HG03558 (cell line): ENCODE data around the gene LIPI.
A peak's percentile ranks its signal among the peaks of the same experiment; 100 is the strongest.
"Not testable (repeated sequence)": the region's sequence is repeated elsewhere in the genome, so short reads cannot be mapped to it uniquely, and the experiment has no call there.

Experiments used
- ATAC-seq: cut with Tn5 transposase; IDR thresholded peaks from one replicate; pipeline ENCODE4 v1.9.1; 2021; ENCODE audit warnings: moderate number of reproducible peaks; ENCODE audit not compliant: unreplicated experiment; ENCODE audit errors: extremely low read depth

LIPI gene

DNA sequence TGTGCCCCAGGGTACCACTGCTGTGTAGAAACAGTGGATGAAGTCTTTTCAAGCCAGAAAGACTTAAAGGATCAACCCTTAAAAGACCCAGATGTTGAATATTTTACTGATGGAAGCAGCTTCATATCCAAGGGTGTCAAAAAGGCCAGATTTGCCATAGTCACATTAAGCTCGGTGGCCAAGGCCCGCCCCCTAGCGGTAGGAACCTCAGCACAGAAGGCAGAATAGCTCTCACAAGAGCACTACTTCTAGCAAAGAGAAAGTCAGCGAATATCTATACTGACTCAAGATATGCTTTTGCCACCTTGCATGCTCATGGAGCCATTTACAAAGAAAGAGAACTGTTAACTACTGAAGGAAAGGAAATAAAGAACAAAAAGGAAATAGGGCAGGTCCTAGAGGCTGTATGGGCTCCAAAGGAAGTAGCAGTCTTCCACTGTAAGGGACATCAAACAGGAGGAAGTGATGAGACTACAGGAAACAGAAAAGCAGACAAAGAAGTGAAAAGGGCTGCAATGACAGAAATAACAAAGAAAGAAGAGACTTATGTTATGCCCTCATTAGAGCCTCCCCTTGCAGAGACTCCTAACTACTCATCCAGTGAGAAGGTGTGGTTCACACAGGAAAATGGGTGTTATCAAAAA, 90.5 kb downstream of the LIPI start:
- peak; percentile 38 for ATAC-seq

DNA sequence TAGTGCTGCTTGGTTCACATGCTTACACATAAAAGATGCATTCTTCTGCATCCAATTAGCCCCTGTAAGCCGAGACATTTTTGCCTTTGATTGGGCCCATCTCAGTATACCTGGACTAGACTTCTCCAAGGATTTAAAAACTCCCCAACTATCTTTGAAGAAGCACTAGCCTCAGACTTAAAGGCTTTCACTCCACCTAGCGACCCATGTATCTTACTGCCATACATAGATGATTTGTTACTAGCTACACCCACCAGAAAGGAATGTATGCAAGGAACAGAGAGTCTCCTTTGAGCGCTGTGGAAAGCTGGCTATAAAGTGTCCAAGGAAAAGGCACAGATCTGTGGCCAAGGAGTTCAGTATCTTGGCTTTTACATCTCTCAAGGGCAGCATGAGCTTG, 91.7 kb downstream of the LIPI start:
- ATAC-seq, result no peak

DNA sequence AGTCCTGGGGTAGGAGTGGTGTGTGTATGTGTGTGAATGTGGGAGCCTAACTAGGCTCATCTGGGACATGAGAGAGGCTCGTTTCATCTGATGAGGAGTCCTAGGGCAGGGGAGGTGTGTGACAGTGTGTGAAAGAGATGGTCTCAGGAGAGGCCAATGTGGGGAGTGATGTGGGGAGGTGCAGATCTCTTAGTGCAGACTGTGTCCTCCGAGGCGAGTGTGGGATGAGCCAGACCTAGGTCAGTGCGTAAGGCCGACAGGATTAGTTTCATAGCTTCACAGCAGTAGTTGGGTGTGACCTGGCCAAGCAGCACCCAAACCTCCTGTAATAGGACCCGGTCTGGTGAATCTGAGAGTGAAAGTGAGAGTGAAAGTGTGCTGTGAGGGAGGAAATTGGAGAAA, 94.7 kb downstream of the LIPI start:
- peak; percentile 76 for ATAC-seq

DNA sequence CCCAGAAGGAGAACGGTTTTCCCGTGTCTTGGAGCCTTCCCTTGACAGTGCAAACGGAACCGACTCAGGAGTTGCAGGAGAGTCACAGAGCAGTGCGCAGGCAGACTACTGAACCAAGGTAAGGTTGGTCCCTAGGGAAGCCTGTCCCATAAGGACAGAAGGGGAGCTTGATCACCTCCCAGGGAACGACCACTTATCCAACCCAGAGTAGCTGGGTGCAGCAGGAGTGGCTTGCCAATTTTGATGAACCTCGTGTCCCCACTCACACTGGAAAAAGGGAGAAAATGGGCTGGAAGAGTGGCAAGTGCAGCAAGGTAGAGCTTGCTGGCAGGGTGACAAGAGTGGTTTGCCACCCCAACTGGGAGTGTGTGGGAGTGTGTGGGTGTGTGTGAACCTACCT, 95.1 kb downstream of the LIPI start:
- ATAC-seq, result no peak

DNA sequence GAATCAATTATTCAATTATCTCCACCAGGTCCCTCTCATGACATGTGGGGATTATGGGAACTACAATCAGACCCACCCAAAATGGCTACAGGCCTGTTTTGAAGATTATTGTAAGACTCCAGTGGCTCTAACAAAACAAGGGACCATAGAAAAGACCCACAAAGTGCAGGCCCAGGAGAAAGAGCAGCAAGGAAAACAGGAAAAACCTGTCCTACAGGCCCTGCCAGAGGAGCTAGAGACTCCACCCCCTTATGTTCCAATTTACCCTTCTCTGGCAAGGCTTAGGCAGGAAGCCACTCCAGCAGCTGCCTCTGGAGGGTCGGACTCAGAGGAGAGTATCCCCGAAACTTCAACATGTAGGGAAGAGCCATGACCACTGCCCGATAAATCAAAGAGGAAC, 96.5 kb downstream of the LIPI start:
- ATAC-seq, result no peak

DNA sequence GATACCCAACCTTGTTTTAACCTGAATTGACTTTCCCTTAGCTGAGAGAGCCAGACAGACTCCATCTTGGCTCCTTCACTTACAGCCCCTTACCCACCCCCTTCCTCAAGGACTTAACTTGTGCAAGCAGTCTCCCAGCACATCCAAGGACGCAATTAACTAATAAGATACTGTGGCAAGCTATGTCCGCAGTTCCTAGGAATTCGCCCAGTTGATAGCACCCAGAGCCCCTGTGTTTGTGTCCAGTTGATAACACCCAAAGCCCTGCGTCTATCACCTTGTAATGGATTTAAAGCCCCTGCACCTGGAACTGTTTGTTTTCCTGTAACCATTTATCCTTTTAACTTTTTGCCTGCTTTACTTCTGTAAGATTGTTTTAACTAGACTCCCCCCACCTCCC, 106.2 kb downstream of the LIPI start:
- not testable (repeated sequence) for ATAC-seq

DNA sequence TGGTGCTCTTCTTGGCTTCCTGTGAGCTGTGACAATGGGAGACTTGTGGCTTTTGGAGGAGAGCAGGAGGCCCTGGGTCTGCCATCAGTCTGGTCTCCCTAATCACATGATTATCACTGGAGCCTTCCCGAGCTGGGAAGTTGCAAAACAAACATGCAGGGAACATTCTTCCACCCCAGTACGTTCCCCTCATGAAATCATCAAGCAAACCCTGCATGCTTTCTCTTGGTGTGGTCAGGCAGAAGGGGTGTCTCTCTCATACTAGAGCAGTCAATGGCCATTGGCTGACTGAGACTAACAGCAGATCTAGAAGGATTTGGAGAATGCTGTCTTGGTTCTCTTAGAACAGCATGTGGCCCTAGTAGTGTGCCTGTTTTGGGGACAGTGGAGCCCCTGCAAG, 111.2 kb downstream of the LIPI start:
- ATAC-seq, result no peak

DNA sequence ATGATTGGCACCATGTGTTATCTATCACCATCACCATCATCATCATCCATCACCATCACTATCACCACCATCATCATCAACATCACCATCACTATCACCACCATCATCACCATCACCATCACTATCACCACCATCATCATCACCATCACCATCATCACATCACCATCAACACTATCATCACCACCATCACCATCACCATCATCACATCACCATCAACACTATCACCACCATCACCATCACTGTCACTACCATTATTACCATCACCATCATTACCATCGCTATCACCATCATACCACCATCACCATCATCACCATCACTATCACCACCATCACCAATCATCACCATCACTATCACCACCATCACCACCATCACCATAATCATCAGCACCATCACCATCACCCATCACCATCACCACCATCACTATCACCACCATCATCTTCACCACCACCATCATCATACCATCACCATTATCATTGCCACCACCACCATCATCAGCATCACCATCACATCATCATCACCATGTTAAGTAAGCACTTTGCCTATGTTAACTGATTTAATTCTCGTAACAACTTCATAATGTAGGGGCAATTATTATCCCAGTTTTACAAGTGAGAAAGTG, 112.8 kb downstream of the LIPI start:
- ATAC-seq, result no peak

DNA sequence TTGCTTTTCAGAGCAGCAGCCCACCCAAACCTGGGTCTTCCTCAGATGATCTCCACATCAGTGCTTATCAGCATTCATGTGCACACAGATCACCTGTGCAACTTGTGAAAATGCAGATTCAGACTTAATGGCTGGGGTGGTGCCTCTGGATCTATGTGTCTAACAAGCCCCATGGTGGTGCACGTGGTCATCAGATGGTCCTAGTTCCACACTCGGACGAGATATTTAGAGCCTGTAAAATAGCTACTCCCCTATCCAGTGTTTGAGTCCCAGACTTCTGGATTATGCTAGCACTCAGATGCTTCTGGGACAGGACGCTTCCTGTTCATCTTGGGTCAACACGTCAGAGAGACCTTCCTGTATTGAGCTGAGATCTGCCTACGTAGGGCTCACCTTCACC, 114.2 kb downstream of the LIPI start:
- ATAC-seq, result no peak

DNA sequence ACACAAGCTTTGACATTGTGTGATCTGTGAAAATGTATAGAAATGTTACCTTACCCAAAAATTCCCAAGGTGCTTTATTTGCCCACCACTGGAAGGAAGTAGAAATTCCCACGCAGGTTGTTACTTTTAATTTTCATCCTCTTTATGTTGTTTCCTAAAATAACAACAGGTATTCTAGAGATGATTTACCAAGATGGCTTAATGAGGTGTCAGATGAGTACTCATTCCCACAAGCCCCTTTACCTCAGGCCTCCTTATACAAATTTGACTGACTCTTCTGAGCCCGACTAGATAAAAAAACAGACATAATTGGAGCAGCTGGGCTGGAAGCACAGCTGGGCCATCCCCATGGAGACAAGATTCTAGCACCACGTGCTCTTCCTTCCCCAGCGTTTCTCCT, 114.6 kb downstream of the LIPI start:
- ATAC-seq, result no peak

DNA sequence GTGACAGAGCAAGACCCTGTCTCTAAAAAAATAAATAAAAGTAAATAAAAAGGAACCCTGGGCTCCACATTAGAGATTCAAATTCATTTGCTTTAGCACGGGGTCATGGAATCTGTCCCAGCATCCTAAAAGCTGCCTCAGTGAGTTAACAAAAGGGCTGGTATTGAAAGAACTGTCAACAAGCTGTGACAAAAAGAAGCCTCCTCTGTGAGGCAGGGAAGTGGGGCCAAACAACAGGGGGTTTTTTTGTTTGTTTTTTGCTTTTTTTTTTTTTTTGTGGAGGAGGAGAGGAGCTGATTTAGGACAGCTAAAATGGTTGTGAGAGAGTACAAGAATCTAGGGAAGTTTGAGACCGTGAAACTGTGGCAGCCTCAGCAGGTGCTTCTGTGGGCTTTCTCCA, 115.7 kb downstream of the LIPI start:
- no peak for ATAC-seq

DNA sequence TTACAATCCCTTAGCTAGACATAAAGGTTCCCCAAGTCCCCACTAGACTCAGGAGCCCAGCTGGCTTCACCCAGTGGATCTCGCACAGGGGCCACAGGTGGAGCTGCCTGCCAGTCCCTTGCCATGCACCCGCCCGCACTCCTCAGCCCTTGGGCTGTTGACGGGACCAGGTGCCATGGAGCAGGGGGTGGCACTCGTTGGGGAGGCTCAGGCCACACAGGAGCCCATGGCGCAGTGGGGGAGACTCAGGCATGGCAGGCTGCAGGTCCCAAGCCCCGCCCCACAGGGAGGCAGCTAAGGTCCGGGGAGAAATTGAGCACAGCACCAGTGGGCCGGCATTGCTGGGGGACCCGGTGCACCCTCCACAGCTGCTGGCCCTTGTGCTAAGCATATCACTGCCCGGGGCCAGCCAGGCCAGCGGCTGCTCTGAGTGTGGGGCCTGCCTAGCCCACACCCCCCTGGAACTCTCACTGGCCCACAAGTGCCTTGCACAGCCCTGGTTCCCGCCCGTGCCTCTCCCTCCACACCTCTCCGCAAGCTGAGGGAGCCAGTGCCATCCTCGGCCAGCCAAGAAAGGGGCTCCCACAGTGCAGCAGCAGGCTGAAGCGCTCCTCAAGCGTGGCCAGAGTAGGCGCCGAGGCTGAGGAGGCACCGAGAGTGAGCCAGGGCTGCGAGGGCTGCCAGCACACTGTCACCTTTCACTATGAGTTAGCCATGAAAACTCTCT, 117.8 kb downstream of the LIPI start:
- no peak for ATAC-seq

DNA sequence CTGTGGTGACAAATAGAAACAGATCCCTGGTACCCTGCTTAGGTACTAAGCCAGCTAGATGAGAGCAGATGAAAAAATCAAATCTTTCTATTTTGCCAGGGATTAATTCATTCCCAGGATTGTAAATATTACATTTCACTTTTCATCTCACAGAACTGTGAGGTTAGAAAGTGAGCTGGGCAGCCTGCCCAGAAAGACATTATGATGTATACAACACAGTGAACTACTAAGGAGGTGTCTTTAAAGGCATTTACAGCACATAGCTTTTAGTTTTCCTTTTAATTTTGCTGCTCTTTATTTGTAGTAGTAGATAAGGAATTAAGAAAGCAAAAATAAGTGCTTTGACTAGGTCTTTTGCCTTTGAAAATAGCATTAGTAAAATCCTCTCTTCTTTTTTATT, 120.6 kb downstream of the LIPI start:
- ATAC-seq, result not testable (repeated sequence)

DNA sequence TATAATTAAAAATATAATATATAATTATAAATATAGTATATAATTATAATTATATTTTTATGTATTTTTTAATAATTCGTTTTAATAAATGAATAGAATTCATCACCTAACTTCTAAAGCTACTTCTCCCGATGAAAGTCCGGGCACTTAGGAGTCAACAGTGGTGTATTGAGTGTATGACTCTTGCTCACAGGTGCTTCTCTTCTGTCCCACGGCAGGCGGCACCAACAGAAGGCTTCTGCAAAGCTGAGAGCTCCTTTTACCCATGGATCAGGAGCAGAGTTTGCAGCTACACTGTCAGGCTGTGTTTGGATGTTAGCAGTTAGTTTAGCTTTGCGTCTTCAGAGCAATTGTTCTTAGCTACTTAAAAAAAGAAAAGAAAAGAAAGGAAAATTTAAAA, 122.4 kb downstream of the LIPI start:
- ATAC-seq, result no peak

DNA sequence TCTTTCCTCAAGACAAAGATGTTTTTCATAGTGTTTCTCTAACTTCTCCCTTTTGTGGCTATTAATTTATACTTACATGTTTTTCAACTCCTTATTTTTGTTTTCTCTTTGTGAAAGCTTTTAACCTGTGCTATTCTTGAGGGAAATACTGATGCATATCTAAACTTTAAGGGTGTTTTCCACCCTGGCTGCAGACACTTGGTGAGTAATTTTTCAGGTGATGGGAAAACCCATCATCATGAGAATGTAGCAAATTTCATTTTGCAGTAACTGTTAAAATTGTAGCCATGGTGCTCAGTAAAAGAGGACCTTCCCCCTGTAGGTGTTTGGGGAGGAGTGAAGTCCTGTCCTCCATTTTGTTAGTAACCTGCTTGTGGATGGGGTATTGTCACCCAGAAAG, 124.2 kb downstream of the LIPI start:
- no peak for ATAC-seq

DNA sequence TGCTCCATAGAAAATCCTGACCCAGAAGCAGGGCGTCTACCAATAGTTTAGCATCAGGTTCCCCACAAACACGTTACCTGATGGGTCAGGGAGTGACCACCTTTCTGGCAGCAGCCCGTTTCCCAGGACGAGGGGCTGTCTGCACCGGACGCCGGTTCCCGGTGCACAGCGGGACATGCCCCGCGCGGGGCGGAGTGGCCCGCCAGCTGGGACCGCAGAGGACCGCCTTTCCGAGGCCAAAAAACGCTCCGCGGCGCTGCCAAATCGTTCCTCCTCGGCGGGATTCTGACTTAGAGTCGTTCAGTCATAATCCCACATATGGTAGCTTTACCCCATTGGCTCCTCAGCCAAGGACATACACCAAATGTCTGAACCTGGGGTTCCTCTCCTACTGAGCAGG, 126.1 kb downstream of the LIPI start:
- no peak for ATAC-seq

DNA sequence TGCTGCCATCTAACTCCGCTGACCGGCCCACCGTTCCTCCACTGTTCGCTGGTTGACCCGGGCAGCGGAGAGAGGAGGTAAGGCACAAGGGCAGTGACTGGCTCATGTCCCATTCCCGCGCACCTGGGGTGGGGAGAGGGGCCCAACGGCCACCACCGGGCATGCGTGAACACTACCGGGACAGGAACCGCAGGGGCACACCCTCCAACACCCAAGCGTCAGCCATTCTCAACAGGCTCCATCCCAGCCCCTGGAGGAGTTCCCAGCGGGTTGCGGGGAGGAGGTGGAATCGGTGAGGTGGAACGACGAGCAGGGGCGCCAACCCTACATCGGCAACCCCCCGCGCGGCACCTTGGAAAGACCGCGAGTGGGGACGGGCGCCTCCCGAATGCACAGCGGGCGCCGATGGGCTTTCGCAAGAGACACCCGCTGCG, 126.7 kb downstream of the LIPI start:
- ATAC-seq, result no peak

DNA sequence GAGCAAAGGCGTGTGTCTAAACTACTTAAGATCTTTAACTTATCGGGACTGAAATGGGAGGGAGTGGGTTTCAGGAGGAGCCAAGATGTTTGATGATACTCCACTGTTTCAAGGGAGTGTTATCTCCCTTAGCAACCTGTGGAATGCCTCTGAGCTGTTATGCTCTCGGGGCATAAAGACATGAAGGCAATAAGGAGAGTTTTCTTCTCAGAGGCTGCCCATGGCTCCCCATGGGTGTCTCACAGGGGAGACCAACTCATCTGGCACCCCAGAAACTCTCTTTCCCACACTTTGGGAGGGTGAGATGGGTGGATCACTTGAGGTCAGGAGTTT, 130.0 kb downstream of the LIPI start:
- ATAC-seq, result no peak

DNA sequence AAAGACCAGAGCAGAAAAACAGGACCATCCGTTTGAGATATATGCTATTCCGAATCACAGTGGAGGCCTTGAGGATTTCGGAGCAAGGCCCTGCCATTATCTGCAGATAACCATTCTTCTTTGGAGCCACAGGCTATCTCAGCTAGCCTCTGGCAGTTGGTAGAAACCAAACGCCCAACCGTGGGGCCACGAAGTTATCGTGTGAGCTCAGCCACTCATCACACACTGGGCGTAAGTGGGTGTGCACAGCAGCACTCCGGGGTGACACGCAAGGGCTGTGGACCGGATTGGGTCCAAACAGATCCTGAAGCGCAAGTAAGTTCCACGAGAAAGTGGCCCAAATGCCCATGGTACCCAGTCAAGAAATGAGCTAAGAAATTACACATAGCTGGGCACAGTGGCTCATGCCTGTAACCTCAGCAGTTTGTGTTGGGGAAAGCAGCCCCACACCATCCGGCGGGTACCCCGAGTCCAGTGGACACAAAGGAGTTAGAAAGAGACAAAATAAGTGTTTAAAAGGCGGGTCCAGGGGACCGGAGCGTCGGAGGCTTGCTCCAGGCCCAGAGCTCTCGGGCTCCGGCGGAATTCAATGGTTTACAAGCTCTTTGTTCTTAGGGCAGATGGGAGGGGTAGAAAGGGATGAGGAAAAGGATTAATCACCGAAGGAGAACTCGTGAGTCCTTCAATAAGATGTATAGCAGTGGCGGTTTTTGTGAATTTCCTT, 130.6 kb downstream of the LIPI start:
- ATAC-seq, result no peak

DNA sequence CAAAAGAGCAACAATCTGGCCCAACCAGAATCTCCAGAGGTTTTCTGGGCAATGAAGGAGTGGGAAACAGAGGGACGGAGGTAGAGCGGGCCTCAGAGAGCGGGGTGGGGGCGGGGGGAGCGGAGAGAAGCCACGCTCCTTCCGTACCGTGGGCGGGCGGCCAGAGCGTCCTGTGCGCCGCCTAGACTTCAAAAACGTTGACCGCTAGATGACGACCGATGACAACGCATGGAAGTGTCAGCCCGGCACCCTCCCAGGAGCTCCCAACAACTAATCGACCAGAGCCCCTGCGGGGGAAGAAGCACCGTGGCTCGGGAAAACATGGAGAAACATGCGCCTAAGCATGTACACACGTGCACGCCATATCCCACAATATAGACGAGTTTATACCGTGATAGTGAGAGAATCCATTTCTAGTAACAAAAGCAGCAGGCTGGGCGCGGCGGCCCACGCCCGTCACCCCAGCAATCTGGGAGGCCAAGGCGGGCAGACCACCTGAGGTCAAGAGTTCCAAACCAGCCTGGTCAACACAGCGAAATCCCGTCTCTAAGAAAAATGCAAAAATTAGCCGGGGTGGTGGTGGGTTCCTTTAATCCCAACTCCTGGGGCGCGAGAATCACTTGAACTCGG, 131.9 kb downstream of the LIPI start:
- ATAC-seq, result no peak
